Lung (tissue), 12 donors: Measurements from ENCODE around the gene TFF2. TPM values are rescaled to one million over a fixed set of nuclear protein-coding genes. Genes with fewer than 3 reads are reported as not detected.

Experiments
- ATAC-seq: fragments of 200-7000 bp; cut with Tn5 transposase; one replicate; pipeline ENCODE4 v1.9.1; 2020; ENCODE audit warnings: moderate number of reproducible peaks; ENCODE audit not compliant: insufficient read depth, low FRiP score
- DNase-seq, 3 donors: peaks; one replicate each; pipeline ENCODE4 v3.0.0-alpha.2; 2013 to 2017
- H3K27ac ChIP-seq, 2 donors: one replicate each; pipeline ENCODE4 v1.5.1; 2013; ENCODE audit warnings: mild to moderate bottlenecking in 2 of 2, moderate library complexity in 2 of 2, control low read depth in 1 of 2, inconsistent platforms in 1 of 2, low read depth in 1 of 2, low read length in 1 of 2
- H3K27me3 ChIP-seq, 3 donors: one replicate each; pipeline ENCODE4 v1.5.1; 2013; ENCODE audit warnings: low read length in 2 of 3; ENCODE audit not compliant: control insufficient read depth in 3 of 3, insufficient read depth in 3 of 3
- H3K36me3 ChIP-seq, 4 donors: one replicate each; pipeline ENCODE4 v1.5.1; 2013; ENCODE audit warnings: low read length in 4 of 4, mild to moderate bottlenecking in 1 of 4, moderate library complexity in 1 of 4; ENCODE audit not compliant: control insufficient read depth in 4 of 4, insufficient read depth in 4 of 4
- H3K4me1 ChIP-seq, 5 donors: one replicate each; pipeline ENCODE4 v1.5.1; 2013; ENCODE audit warnings: low read length in 5 of 5, mild to moderate bottlenecking in 2 of 5, moderate library complexity in 1 of 5; ENCODE audit not compliant: control insufficient read depth in 5 of 5, insufficient read depth in 5 of 5
- H3K4me3 ChIP-seq: one replicate; pipeline ENCODE4 v1.5.1; 2013; ENCODE audit warnings: mild to moderate bottlenecking, control low read depth, moderate library complexity
- H3K9ac ChIP-seq, 2 donors: one replicate each; pipeline ENCODE4 v1.5.1; 2013; ENCODE audit warnings: low read length in 2 of 2, control low read depth in 1 of 2; ENCODE audit not compliant: insufficient read depth in 1 of 2
- H3K9me3 ChIP-seq, 4 donors: one replicate each; pipeline ENCODE4 v1.5.1; 2013; ENCODE audit warnings: low read length in 3 of 4, mild to moderate bottlenecking in 1 of 4, moderate library complexity in 1 of 4; ENCODE audit not compliant: control insufficient read depth in 4 of 4, insufficient read depth in 3 of 4
- WGBS, 2 donors: extraction: QIAGEN DNeasy Blood & Tissue Kit; methylation state at CpG; one replicate each; pipeline ENCODE4 v1.1.7; 2013; 5-methylcytosine and 5-hydroxymethylcytosine counted together
- polyA plus RNA-seq, 2 donors: library from polyadenylated mRNA; stranded (reverse); fragments of 200-250 nt; gene quantifications; one replicate each; pipeline ENCODE4 v1.2.1, GENCODE V29; 2013
- total RNA-seq, 2 donors: library from RNA; depleted of rRNA in 1 of 2; stranded (reverse); fragments of >200 nt in 1 of 2; gene quantifications; one replicate each; pipeline ENCODE4 v1.2.1, GENCODE V29; 2014 to 2021
- TF ChIP-seq, protein P1 (sequence below): IDR thresholded peaks from 2 replicates; pipeline ENCODE4 v1.5.1; 2012; ENCODE audit warnings: mild to moderate bottlenecking; ENCODE audit errors: control extremely low read depth, extremely low read depth
- donor health status: control.
- donor health status: control.
- donor health status: Bipolar disorder and iron deficiency.
- donor health status: healthy.
- donor health status: DM: yes; HTN: yes; CAD: no.

The TFF2 gene
- total and polyA plus RNA-seq, 4 donors: not detected

DNA sequence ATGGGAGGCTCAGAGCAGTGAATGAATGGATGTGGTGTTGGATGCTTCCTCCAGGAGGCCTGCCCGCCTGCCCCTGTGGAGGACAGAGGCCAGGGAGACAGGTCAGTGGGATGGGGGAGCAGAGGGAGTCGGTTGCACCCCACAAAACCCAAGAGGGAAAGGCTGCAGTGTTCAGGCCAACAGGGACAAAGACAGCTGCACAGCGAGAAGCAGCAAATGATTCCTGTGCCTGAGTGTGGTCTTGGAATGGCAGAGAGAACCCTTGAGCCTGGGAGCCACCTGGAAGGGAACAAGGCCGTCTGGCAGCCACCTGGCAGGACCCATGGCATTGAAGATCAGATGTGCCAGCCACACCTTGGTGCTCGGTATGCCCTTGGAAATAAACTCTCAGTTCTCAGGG lies 43.7 kb downstream of the TFF2 start:
- Histone ChIP-seq H3K27me3 (no peaks in the 10 kb centered on the region), H3K4me1 (peaks cover 0 to 6% (median 0%) of the 10 kb centered on the region in 5 donors), H3K9ac (no peak overlapping the region), H3K4me3 (no peak overlapping the region), H3K36me3 (no peaks in the 10 kb centered on the region), H3K9me3 (no peaks in the 10 kb centered on the region), H3K27ac (no peak overlapping the region)
- no peak for ATAC-seq
- DNase-seq: no peak
- TF ChIP-seq, protein P1, sequence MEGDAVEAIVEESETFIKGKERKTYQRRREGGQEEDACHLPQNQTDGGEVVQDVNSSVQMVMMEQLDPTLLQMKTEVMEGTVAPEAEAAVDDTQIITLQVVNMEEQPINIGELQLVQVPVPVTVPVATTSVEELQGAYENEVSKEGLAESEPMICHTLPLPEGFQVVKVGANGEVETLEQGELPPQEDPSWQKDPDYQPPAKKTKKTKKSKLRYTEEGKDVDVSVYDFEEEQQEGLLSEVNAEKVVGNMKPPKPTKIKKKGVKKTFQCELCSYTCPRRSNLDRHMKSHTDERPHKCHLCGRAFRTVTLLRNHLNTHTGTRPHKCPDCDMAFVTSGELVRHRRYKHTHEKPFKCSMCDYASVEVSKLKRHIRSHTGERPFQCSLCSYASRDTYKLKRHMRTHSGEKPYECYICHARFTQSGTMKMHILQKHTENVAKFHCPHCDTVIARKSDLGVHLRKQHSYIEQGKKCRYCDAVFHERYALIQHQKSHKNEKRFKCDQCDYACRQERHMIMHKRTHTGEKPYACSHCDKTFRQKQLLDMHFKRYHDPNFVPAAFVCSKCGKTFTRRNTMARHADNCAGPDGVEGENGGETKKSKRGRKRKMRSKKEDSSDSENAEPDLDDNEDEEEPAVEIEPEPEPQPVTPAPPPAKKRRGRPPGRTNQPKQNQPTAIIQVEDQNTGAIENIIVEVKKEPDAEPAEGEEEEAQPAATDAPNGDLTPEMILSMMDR: no peak
- 73 to 83% methylated on average over 5 of the region's 5 CpGs for whole genome bisulfite sequencing, 2 donors

GRCh38 chr21:42306366-42307035 lies 44.3 kb downstream of the TFF2 start:
- Histone ChIP-seq H3K4me3 (no peak overlapping the region), H3K9me3 (no peaks in the 10 kb centered on the region), H3K27ac (no peak overlapping the region), H3K36me3 (no peaks in the 10 kb centered on the region), H3K9ac (no peak overlapping the region), H3K27me3 (no peaks in the 10 kb centered on the region), H3K4me1 (peaks cover 0 to 9% (median 1%) of the 10 kb centered on the region in 5 donors)
- ATAC-seq: no peak
- TF ChIP-seq, protein P1: no peak
- no peak for DNase-seq
- 50 to 69% methylated on average over 17 of the region's 17 CpGs for WGBS, 2 donors

DNA sequence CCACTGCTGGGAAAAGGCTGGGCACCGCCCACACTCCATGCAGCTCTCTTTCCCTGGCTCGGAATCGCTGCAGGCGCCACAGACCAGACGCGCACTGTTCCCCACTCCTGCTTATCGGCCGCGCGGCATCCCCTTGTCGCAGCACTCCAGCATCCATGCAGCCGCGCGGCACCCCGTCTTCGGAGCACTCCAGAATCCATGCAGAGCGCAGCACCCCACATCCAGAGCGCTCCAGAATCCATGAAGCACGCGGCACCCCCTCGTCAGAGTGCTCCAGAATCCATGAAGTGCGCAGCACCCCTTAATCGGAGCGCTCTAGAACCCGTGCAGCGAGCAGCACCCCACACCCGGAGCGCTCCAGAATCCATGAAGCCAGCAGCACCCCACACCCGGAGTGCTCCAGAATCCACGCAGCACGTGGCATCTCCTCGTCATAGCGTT lies 45.1 kb downstream of the TFF2 start:
- TF ChIP-seq, protein P1: no peak
- no peaks in the 10 kb centered on the region for H3K36me3 ChIP-seq
- no peaks in the 10 kb centered on the region for H3K27me3 ChIP-seq
- DNase-seq (no peak), ATAC-seq (no peak)
- H3K4me3 ChIP-seq: no peak overlapping the region
- H3K27ac ChIP-seq: no peak overlapping the region
- peaks cover 0 to 11% (median 7%) of the 10 kb centered on the region in 5 donors for H3K4me1 ChIP-seq
- WGBS, 2 donors: 95 to 97% methylated on average over 33 of the region's 33 CpGs
- no peaks in the 10 kb centered on the region for H3K9me3 ChIP-seq
- H3K9ac ChIP-seq: no peak overlapping the region
